H9 (cell line): ENCODE data around the gene RSPO1. TPM values are rescaled to one million over a fixed set of nuclear protein-coding genes. Genes with fewer than 3 reads are reported as not detected.

Experiments
- DNase-seq: peaks from one replicate; pipeline ENCODE4 v3.0.0-alpha.2; 2017
- H2AFZ ChIP-seq: one replicate; pipeline ENCODE4 v1.6.1; 2013; ENCODE audit warnings: mild to moderate bottlenecking, low read length, control low read depth, moderate library complexity
- H2AK5ac ChIP-seq: 2 replicates; pipeline ENCODE4 v1.6.1; 2013; ENCODE audit warnings: low read length, control low read depth, mixed read lengths; ENCODE audit not compliant: insufficient read length
- H2BK120ac ChIP-seq: one replicate; pipeline ENCODE4 v1.6.1; 2013; ENCODE audit warnings: low read depth, mild to moderate bottlenecking, low read length, control low read depth, inconsistent platforms; ENCODE audit not compliant: poor library complexity, severe bottlenecking
- H2BK12ac ChIP-seq: 2 replicates; pipeline ENCODE4 v1.6.1; 2013; ENCODE audit warnings: low read length, control low read depth, mixed read lengths, low read depth; ENCODE audit not compliant: insufficient read length
- H2BK15ac ChIP-seq: 2 replicates; pipeline ENCODE4 v1.6.1; 2013; ENCODE audit warnings: low read depth, low read length, control low read depth
- H2BK20ac ChIP-seq: one replicate; pipeline ENCODE4 v1.6.1; 2013; ENCODE audit warnings: low read depth, mild to moderate bottlenecking, low read length, control low read depth, inconsistent platforms; ENCODE audit not compliant: poor library complexity, severe bottlenecking
- H2BK5ac ChIP-seq: 2 replicates; pipeline ENCODE4 v1.6.1; 2013; ENCODE audit warnings: low read length, control low read depth, mixed read lengths; ENCODE audit not compliant: insufficient read length
- H3K14ac ChIP-seq: 2 replicates; pipeline ENCODE4 v1.6.1; 2013; ENCODE audit warnings: low read length, control low read depth; ENCODE audit not compliant: insufficient read depth
- H3K18ac ChIP-seq: 2 replicates; pipeline ENCODE4 v1.6.1; 2013; ENCODE audit warnings: low read depth, mild to moderate bottlenecking, mixed read lengths, low read length, control low read depth; ENCODE audit not compliant: insufficient read length
- H3K23ac ChIP-seq: 2 replicates; pipeline ENCODE4 v1.6.1; 2013; ENCODE audit warnings: low read length, control low read depth, mixed read lengths, low read depth; ENCODE audit not compliant: insufficient read length
- H3K23me2 ChIP-seq: 2 replicates; pipeline ENCODE4 v1.6.1; 2013; ENCODE audit warnings: low read depth, mild to moderate bottlenecking, mixed read lengths, low read length, control low read depth; ENCODE audit not compliant: insufficient read length, poor library complexity, severe bottlenecking
- H3K27ac ChIP-seq: 2 replicates; pipeline ENCODE4 v1.5.1; 2013; ENCODE audit warnings: low read length, control low read depth, mixed read lengths, low read depth; ENCODE audit not compliant: insufficient read length
- H3K27me3 ChIP-seq: 2 replicates; pipeline ENCODE4 v1.6.1; 2013; ENCODE audit warnings: low read length, control low read depth, inconsistent platforms; ENCODE audit not compliant: insufficient read depth
- H3K4ac ChIP-seq: 2 replicates; pipeline ENCODE4 v1.6.1; 2013; ENCODE audit warnings: low read depth, mild to moderate bottlenecking, control low read depth, inconsistent platforms, low read length, moderate library complexity
- H3K4me1 ChIP-seq: 2 replicates; pipeline ENCODE4 v1.6.1; 2013; ENCODE audit warnings: low read length, control low read depth, inconsistent platforms; ENCODE audit not compliant: insufficient read depth
- H3K4me2 ChIP-seq: 2 replicates; pipeline ENCODE4 v1.6.1; 2013; ENCODE audit warnings: low read length, control low read depth, mixed read lengths; ENCODE audit not compliant: insufficient read length, insufficient read depth
- H3K56ac ChIP-seq: 2 replicates; pipeline ENCODE4 v1.6.1; 2013; ENCODE audit warnings: low read depth, mild to moderate bottlenecking, mixed read lengths, low read length, control low read depth; ENCODE audit not compliant: insufficient read length
- H3K79me1 ChIP-seq: 2 replicates; pipeline ENCODE4 v1.6.1; 2013; ENCODE audit warnings: low read depth, mild to moderate bottlenecking, moderate library complexity, low read length, control low read depth, inconsistent platforms; ENCODE audit not compliant: insufficient read depth, poor library complexity, severe bottlenecking
- H3K79me2 ChIP-seq: 2 replicates; pipeline ENCODE4 v1.6.1; 2013; ENCODE audit warnings: low read length, control low read depth, inconsistent platforms; ENCODE audit not compliant: insufficient read depth
- H3K9ac ChIP-seq: 2 replicates; pipeline ENCODE4 v1.6.1; 2013; ENCODE audit warnings: low read length, control low read depth, mixed read lengths; ENCODE audit not compliant: insufficient read length; ENCODE audit errors: extremely low read depth
- H3K9me3 ChIP-seq: one replicate; pipeline ENCODE4 v1.6.1; 2013; ENCODE audit warnings: low read depth, low read length, inconsistent platforms; ENCODE audit not compliant: control insufficient read depth
- H3T11ph ChIP-seq: one replicate; pipeline ENCODE4 v1.6.1; 2013; ENCODE audit warnings: mild to moderate bottlenecking, low read length, control low read depth, inconsistent platforms
- H4K20me1 ChIP-seq: one replicate; pipeline ENCODE4 v1.6.1; 2013; ENCODE audit not compliant: control insufficient read depth, insufficient read length, insufficient read depth
- H4K5ac ChIP-seq: 2 replicates; pipeline ENCODE4 v1.6.1; 2013; ENCODE audit warnings: low read depth, mild to moderate bottlenecking, mixed read lengths, low read length, control low read depth; ENCODE audit not compliant: insufficient read length
- H4K8ac ChIP-seq: replicated peaks from 2 replicates; pipeline ENCODE4 v1.6.1; 2013; ENCODE audit warnings: low read length, control low read depth, mixed read lengths, low read depth; ENCODE audit not compliant: insufficient read length
- H4K91ac ChIP-seq: 2 replicates; pipeline ENCODE4 v1.6.1; 2013; ENCODE audit warnings: low read depth, mild to moderate bottlenecking, moderate library complexity, mixed read lengths, low read length, control low read depth; ENCODE audit not compliant: insufficient read length
- H3K27ac Mint-ChIP-seq, 3 experiments: 2 replicates in 2 of 3; 3 replicates in 1 of 3; pipeline ENCODE4 v1.8.0; 2020 to 2021; ENCODE audit warnings: mixed read lengths in 3 of 3, mild to moderate bottlenecking in 1 of 3, moderate library complexity in 1 of 3
- H3K27me3 Mint-ChIP-seq: 2 replicates; pipeline ENCODE4 v1.8.0; 2021; ENCODE audit warnings: low read depth, mild to moderate bottlenecking, moderate library complexity, mixed read lengths
- H3K36me3 Mint-ChIP-seq, 3 experiments: 2 replicates in 2 of 3; 3 replicates in 1 of 3; pipeline ENCODE4 v1.8.0; 2020 to 2021; ENCODE audit warnings: low read depth in 3 of 3, mixed read lengths in 3 of 3; ENCODE audit not compliant: insufficient read depth in 1 of 3
- H3K4me1 Mint-ChIP-seq, 2 experiments: 2 replicates each; pipeline ENCODE4 v1.8.0; 2020; ENCODE audit warnings: mixed read lengths in 2 of 2
- H3K4me3 Mint-ChIP-seq, 2 experiments: 2 replicates in 1 of 2; 3 replicates in 1 of 2; pipeline ENCODE4 v1.8.0; 2020 to 2021; ENCODE audit warnings: mild to moderate bottlenecking in 2 of 2, mixed read lengths in 2 of 2, moderate library complexity in 1 of 2
- H3K9me3 Mint-ChIP-seq, 2 experiments: 2 replicates in 1 of 2; 3 replicates in 1 of 2; pipeline ENCODE4 v1.8.0; 2020; ENCODE audit warnings: mild to moderate bottlenecking in 2 of 2, mixed read lengths in 2 of 2, moderate library complexity in 1 of 2
- whole genome bisulfite sequencing: extraction: QIAGEN DNeasy Blood & Tissue Kit; methylation state at CpG from one replicate; pipeline ENCODE4 v1.1.7; 2013; ENCODE audit warnings: missing lambda C conversion rate, low lambda C conversion rate, mixed read lengths; ENCODE audit not compliant: insufficient read length; ENCODE audit errors: extremely low coverage; 5-methylcytosine and 5-hydroxymethylcytosine counted together
- total RNA-seq: library from RNA; stranded (reverse); gene quantifications from 2 replicates; pipeline ENCODE4 v1.2.1, GENCODE V29; 2021
- TF ChIP-seq, protein P1 (sequence below): fragments of 200-600 bp; sonication (generic); conservative IDR thresholded peaks from 3 replicates; pipeline ENCODE4 v1.8.0; 2021; ENCODE audit warnings: antibody characterized with exemption, mild to moderate bottlenecking

Gene RSPO1
- total RNA-seq, 1 experiment from 2014 or later = 0.35 TPM

GRCh38 chr1:37676281-37677142, 41.8 kb upstream of the RSPO1 start:
- no peak overlapping the region for H2BK15ac ChIP-seq
- no peak overlapping the region for H3K23ac ChIP-seq
- Mint-ChIP-seq H3K27ac (no peak overlapping the region; a peak in 1 of 7 replicates), H3K36me3 (peaks cover 3 to 8% (median 6%) of the 10 kb centered on the region in 3 experiments; a peak in 5 of 7 replicates), H3K9me3 (no peaks in the 10 kb centered on the region), H3K27me3 (peaks cover 14% of the 10 kb centered on the region), H3K4me3 (no peak overlapping the region), H3K4me1 (peaks cover 7 to 16% of the 10 kb centered on the region in 2 experiments)
- no peak overlapping the region for H4K5ac ChIP-seq
- no peak overlapping the region for H2BK12ac ChIP-seq
- H2BK120ac ChIP-seq = no peak overlapping the region
- H3K14ac ChIP-seq = no peak overlapping the region
- no peak overlapping the region for H3K4me2 ChIP-seq
- no peaks in the 10 kb centered on the region for H3K27me3 ChIP-seq
- H2AFZ ChIP-seq = no peak overlapping the region
- H3K79me2 ChIP-seq = no peaks in the 10 kb centered on the region
- no peaks in the 10 kb centered on the region for H3K4me1 ChIP-seq
- H2AK5ac ChIP-seq = no peak overlapping the region
- no peak for DNase-seq
- no peaks in the 10 kb centered on the region for H3K79me1 ChIP-seq
- no peak overlapping the region for H3K27ac ChIP-seq
- H3K23me2 ChIP-seq = no peaks in the 10 kb centered on the region
- H3T11ph ChIP-seq = no peak overlapping the region
- no CpG with 5 or more reads among the region's 14 CpGs for WGBS
- no peak overlapping the region for H3K18ac ChIP-seq
- H3K9me3 ChIP-seq = no peaks in the 10 kb centered on the region
- H2BK20ac ChIP-seq = no peak overlapping the region
- no peak overlapping the region for H4K91ac ChIP-seq
- no peak overlapping the region for H3K4ac ChIP-seq
- no peak overlapping the region for H4K8ac ChIP-seq
- no peak overlapping the region for H3K56ac ChIP-seq
- no peaks in the 10 kb centered on the region for H4K20me1 ChIP-seq
- no peak overlapping the region for H3K9ac ChIP-seq
- H2BK5ac ChIP-seq = no peak overlapping the region
- TF ChIP-seq, protein P1, sequence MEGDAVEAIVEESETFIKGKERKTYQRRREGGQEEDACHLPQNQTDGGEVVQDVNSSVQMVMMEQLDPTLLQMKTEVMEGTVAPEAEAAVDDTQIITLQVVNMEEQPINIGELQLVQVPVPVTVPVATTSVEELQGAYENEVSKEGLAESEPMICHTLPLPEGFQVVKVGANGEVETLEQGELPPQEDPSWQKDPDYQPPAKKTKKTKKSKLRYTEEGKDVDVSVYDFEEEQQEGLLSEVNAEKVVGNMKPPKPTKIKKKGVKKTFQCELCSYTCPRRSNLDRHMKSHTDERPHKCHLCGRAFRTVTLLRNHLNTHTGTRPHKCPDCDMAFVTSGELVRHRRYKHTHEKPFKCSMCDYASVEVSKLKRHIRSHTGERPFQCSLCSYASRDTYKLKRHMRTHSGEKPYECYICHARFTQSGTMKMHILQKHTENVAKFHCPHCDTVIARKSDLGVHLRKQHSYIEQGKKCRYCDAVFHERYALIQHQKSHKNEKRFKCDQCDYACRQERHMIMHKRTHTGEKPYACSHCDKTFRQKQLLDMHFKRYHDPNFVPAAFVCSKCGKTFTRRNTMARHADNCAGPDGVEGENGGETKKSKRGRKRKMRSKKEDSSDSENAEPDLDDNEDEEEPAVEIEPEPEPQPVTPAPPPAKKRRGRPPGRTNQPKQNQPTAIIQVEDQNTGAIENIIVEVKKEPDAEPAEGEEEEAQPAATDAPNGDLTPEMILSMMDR = no peak
